ENCODE data around the gene FBXO15. TPM values are rescaled to one million over a fixed set of nuclear protein-coding genes. Genes with fewer than 3 reads are reported as not detected.

Gene FBXO15
- total RNA-seq, 4 donors from 2014 or later: 0.28 to 0.60 (median 0.50) TPM; not detected in 1

DNA sequence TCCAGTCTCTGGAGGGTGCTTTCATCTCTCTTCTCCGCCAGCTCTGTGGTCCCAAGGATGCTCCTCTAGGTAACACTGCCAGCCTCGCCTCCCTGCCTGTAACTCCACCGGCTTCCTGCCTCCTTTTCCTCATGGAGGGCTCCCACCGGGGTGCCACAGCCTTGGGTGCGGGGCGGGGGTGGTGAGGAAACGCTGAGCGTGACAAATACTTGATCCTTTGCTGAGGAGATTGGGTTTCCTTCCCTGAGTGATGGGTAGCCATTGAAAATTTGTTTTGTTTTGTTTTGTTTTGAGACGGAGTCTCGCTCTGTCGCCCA, 25.8 kb upstream of the FBXO15 start:
- ATAC-seq (ENCODE audit: low FRiP score) (no peak), DNase-seq (ENCODE audit: low spot score) (no peak)
- no peak for TF ChIP-seq CTCF (IDR thresholded peaks at IDR 0.05)

- TF ChIP-seq CTCF (IDR thresholded peaks at IDR 0.05): no peak
- DNase-seq (ENCODE audit: low spot score) (no peak), ATAC-seq (ENCODE audit: low FRiP score) (no peak)
Observed at GRCh38 chr18:74172697-74173433, 25.2 kb upstream of the FBXO15 start.

DNA sequence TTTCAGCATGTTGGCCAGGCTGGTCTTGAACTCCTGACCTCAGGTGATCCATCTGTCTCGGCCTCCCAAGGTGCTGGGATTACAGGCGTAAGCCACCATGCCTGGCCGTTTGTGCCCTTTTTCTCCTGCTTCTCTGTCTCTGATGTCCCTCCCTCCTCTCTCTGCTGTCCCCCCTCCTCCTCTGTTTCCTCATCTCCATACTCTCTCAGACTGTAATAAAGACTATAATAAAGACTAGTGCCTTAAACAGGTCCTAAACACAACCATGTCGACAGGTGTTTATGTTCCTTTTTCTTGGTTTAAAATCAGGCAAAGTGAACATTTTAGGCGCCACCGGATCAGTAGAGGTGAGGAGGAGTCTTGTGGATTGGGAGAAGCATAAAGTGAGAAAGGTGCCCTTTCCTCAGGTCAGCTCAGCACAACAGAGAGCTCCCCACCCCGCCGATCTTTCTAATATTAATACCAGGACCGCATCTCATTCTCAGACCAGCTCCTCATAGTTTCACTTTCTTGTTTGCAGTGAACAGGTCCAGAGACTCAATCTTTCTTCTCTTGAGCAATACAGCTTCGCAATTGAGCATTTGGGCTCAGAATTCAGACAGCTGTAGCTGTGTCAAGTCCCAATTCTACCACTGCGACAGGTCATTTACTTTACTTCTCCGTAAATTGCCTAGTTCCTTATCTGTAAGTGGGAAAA, 24.4 kb upstream of the FBXO15 start:
- DNase-seq (ENCODE audit: low spot score) (no peak), ATAC-seq (ENCODE audit: low FRiP score) (peak; percentile 64)
- no peak for TF ChIP-seq CTCF (IDR thresholded peaks at IDR 0.05)

DNA sequence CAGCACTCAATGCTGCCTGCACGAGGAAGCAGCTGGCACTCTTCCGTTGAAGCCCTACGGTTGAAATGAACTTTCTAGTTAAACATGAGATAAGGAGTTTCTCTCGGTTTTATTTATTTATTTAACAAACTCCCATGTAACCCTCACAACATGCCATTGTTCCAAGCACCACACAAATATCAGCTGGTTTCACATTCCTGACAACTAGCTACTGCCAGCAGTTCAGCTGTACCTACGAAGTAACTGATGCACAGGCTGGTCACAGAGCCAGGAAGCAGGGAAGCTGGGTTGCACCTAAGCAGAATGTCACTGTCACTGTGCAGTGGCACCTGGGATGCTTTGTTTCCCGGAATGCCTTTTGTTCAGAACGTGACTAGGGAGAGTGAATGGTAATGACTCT, 18.8 kb upstream of the FBXO15 start:
- ATAC-seq (ENCODE audit: low FRiP score) (no peak), DNase-seq (ENCODE audit: low spot score) (no peak)
- no peak for TF ChIP-seq CTCF (IDR thresholded peaks at IDR 0.05)

GRCh38 chr18:74163019-74163660, 15.5 kb upstream of the FBXO15 start:
- no peak for ATAC-seq (ENCODE audit: low FRiP score)
- no peak for DNase-seq (ENCODE audit: low spot score)
- no peak for TF ChIP-seq CTCF (IDR thresholded peaks at IDR 0.05)

DNA sequence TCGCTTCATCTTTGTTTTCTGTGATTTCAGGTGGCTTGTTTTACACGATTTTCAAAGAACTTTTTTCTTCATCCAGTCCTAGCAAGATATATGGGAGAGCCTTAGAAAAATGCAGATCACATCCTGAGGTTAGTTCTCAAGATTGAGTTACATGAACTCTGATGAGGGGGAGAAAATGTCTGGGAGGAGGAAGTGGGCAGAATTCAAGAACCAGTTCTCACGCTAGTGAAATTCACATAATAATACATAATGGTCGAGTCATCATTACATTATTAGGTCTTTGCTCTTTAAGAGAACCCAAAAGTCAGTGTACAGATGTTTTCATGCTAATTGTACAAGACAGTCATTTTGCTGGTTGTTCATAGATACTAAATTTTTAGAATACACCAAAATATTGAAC, 7.6 kb upstream of the FBXO15 start:
- DNase-seq (ENCODE audit: low spot score) (no peak), ATAC-seq (ENCODE audit: low FRiP score) (no peak)
- no peak for TF ChIP-seq CTCF (IDR thresholded peaks at IDR 0.05)

All from omental fat pad (tissue), 4 donors.